Gastroesophageal sphincter (tissue), 4 donors: ENCODE data around the gene TRIP12. TPM values are rescaled to one million over a fixed set of nuclear protein-coding genes. Genes with fewer than 3 reads are reported as not detected.

Source experiments
- ATAC-seq: fragments of 150-250 bp; one replicate; pipeline ENCODE4 v1.9.1; 2016; ENCODE audit warnings: mild to moderate bottlenecking, moderate library complexity
- H3K27ac ChIP-seq, 4 donors: fragments of 200-600 bp; sonication (generic) in 3 of 4; 1 replicate in 3 of 4; 2 replicates in 1 of 4; pipeline ENCODE4 v1.5.1; 2016 to 2019
- H3K27me3 ChIP-seq: fragments of 200-600 bp; sonication (generic); one replicate; pipeline ENCODE4 v1.5.1; 2019
- H3K36me3 ChIP-seq, 2 donors: fragments of 200-600 bp; sonication (generic); one replicate each; pipeline ENCODE4 v1.5.1; 2019; ENCODE audit warnings: control low read depth in 1 of 2
- H3K4me1 ChIP-seq, 3 donors: fragments of 200-600 bp; sonication (generic); 1 replicate in 2 of 3; 2 replicates in 1 of 3; pipeline ENCODE4 v1.5.1; 2016 to 2019; ENCODE audit warnings: control low read depth in 2 of 3
- H3K4me3 ChIP-seq, 2 donors: fragments of 200-600 bp; sonication (generic); one replicate each; pipeline ENCODE4 v1.5.1; 2019; ENCODE audit warnings: mild to moderate bottlenecking in 1 of 2, moderate library complexity in 1 of 2
- H3K9me3 ChIP-seq, 3 donors: fragments of 200-600 bp; sonication (generic); one replicate each; pipeline ENCODE4 v1.5.1; 2017 to 2019; ENCODE audit warnings: control low read depth in 2 of 3
- EP300 ChIP-seq: sonication (generic); formaldehyde crosslinking; IDR thresholded peaks from one replicate; pipeline ENCODE4 v1.6.1; 2017; ENCODE audit warnings: antibody characterized with exemption, mild to moderate bottlenecking
- POLR2A ChIP-seq, 2 donors: fragments of 450-650 bp; IDR thresholded peaks; one replicate each; pipeline ENCODE4 v1.6.1; 2017; ENCODE audit warnings: antibody characterized with exemption in 2 of 2, mild to moderate bottlenecking in 2 of 2, moderate library complexity in 1 of 2
- POLR2AphosphoS5 ChIP-seq: sonication (generic); formaldehyde crosslinking; IDR thresholded peaks from one replicate; pipeline ENCODE4 v1.6.1; 2017; ENCODE audit warnings: antibody characterized with exemption
- WGBS, 2 donors: methylation state at CpG; one replicate each; pipeline ENCODE4 v1.1.5; 2018; ENCODE audit warnings: low coverage in 1 of 2; 5-methylcytosine and 5-hydroxymethylcytosine counted together
- total RNA-seq, 4 donors: library from RNA; depleted of rRNA; stranded (reverse); fragments of >200 nt; gene quantifications; one replicate each; pipeline ENCODE4 v1.1.0, GENCODE V29; 2016
- TF ChIP-seq, protein P1 (sequence below), 4 experiments: fragments of 200-600 bp in 2 of 4; fragments of 450-650 bp in 2 of 4; sonication (generic) in 1 of 4; IDR thresholded peaks; one replicate each; pipeline ENCODE4 v1.5.1; 2017 to 2019; ENCODE audit warnings: antibody characterized with exemption in 4 of 4, mild to moderate bottlenecking in 2 of 4, moderate library complexity in 2 of 4

Gene TRIP12
- total RNA-seq, 4 donors from 2014 or later: 138 to 203 (median 185) TPM

DNA sequence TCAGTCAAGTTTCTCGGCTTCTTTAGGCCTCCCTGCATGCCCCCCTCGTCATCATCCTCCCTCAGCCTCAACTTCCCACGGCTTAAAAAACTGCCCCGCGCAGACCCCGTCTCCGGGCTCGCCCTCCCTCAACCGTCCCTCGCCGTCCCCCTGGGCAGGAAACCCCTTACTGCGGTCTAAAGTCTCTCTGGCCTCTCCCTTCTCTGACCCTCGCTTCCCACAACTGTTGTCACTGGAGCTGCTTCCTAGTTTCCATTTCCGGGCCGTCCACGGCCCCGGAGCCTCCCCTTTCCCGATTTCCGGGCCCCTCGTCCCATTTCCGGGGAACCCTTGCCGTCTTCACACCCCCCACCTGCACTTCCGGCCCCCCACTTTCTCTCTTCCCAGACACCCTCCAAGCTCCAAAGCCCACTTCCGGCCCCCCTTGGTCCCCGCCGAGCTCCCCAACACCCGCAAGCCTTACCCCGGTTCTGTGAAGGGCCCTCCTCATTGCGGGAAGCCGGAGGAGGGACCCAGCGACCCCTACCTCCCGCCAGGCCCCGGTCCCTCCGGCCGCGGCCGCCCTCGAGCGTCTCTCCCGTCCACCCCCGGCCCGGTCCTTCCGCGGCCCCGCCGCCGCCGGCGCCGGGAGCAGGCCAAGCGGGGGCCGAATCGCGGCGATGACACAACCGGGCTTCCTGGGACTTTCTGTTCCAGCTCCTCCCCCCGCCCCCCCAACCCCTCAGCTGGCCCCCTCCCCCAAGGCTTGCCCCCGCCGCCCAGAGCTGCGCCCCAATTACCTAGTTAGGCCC lies 513 bp downstream of the TRIP12 start:
- H3K9me3 ChIP-seq: no peaks in the 10 kb centered on the region
- peaks cover 0 to 9% of the 10 kb centered on the region in 2 donors for H3K36me3 ChIP-seq
- peak overlapping the region; percentile 70 to 96 for H3K4me3 ChIP-seq
- peak overlapping the region; percentile 94 to 100 (median 98) for H3K27ac ChIP-seq
- H3K27me3 ChIP-seq: no peaks in the 10 kb centered on the region
- TF ChIP-seq POLR2A (IDR thresholded peaks at IDR 0.05) (peak in 1 of 2 donors; percentile 8), EP300 (no peak)
- TF ChIP-seq, protein P1, sequence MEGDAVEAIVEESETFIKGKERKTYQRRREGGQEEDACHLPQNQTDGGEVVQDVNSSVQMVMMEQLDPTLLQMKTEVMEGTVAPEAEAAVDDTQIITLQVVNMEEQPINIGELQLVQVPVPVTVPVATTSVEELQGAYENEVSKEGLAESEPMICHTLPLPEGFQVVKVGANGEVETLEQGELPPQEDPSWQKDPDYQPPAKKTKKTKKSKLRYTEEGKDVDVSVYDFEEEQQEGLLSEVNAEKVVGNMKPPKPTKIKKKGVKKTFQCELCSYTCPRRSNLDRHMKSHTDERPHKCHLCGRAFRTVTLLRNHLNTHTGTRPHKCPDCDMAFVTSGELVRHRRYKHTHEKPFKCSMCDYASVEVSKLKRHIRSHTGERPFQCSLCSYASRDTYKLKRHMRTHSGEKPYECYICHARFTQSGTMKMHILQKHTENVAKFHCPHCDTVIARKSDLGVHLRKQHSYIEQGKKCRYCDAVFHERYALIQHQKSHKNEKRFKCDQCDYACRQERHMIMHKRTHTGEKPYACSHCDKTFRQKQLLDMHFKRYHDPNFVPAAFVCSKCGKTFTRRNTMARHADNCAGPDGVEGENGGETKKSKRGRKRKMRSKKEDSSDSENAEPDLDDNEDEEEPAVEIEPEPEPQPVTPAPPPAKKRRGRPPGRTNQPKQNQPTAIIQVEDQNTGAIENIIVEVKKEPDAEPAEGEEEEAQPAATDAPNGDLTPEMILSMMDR (IDR thresholded peaks at IDR 0.05): no peak
- peak; percentile 57 for ATAC-seq
- WGBS, 2 donors: 0 to 1% methylated on average over 24 to 26 of the region's 60 CpGs
- H3K4me1 ChIP-seq: peaks cover 0 to 52% (median 9%) of the 10 kb centered on the region in 3 donors

DNA sequence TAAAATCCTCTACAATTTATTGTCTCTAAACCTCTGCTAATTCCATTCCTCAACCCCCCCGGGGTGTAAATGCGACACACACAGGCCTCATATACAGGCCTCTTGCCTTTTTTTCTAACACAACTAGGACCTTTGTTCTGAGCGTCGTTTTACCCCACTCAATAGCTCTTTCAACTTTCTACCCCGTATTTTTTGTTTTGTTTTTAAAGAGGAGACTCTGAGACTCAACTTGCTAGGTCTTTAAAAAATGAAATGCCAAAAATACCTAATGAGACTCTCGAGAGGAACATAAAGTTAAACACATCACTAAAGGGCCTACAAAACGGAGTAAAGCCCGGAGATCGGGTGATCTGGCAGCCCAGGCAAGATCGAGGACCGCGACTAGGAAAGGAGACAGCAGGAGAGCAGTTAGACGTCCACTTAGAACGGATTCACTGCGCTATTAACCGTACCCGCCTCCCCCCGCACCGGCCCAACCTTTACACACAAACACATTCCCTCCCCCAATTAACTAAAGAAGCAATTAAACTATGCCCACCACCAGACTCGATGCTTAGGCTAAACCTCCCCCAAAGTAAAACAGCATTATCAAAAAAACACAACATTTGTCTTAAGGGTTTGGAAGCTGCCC lies 1.7 kb downstream of the TRIP12 start:
- H3K27me3 ChIP-seq: no peaks in the 10 kb centered on the region
- H3K9me3 ChIP-seq: no peaks in the 10 kb centered on the region
- WGBS, 2 donors: 3 to 4% methylated on average over 12 to 20 of the region's 20 CpGs
- H3K36me3 ChIP-seq: peaks cover 0 to 9% of the 10 kb centered on the region in 2 donors
- no peak for ATAC-seq
- TF ChIP-seq POLR2AphosphoS5: no peak
- TF ChIP-seq POLR2A (IDR thresholded peaks at IDR 0.05): no peak
- TF ChIP-seq EP300: no peak
- TF ChIP-seq, protein P1 (IDR thresholded peaks at IDR 0.05): no peak
- H3K4me3 ChIP-seq: peak overlapping the region; percentile 70 to 96
- H3K27ac ChIP-seq: peak overlapping the region; percentile 94 to 100 (median 98)
- H3K4me1 ChIP-seq: peaks cover 0 to 64% (median 9%) of the 10 kb centered on the region in 3 donors

DNA sequence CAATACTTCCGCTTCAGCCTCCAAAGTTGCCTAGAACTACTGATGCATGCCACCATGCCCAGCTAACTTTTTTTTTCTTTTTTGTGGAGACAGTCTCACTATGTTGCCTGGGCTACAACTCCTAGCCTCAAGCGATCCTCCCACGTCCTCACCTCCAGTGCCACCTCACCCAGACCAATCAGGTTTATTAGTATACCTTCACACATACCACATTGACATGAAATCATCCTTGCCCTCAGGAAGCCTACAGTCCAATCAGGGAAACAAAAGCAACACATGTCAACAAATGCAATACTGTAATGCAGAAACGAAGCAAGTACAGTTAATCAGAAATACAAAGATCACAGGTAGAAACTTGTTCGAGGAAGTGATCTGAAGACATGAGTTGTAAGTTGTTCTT lies 4.0 kb downstream of the TRIP12 start:
- no peaks in the 10 kb centered on the region for H3K9me3 ChIP-seq
- no peaks in the 10 kb centered on the region for H3K27me3 ChIP-seq
- H3K27ac ChIP-seq: no peak overlapping the region
- TF ChIP-seq POLR2A (IDR thresholded peaks at IDR 0.05) (no peak), POLR2AphosphoS5 (no peak), EP300 (no peak)
- TF ChIP-seq, protein P1 (IDR thresholded peaks at IDR 0.05): no peak
- peaks cover 0 to 9% of the 10 kb centered on the region in 2 donors for H3K36me3 ChIP-seq
- H3K4me3 ChIP-seq: no peak overlapping the region
- 90% methylated on average over 4 to 5 of the region's 5 CpGs for WGBS, 2 donors
- peaks cover 0 to 68% (median 12%) of the 10 kb centered on the region in 3 donors for H3K4me1 ChIP-seq
- ATAC-seq: no peak

DNA sequence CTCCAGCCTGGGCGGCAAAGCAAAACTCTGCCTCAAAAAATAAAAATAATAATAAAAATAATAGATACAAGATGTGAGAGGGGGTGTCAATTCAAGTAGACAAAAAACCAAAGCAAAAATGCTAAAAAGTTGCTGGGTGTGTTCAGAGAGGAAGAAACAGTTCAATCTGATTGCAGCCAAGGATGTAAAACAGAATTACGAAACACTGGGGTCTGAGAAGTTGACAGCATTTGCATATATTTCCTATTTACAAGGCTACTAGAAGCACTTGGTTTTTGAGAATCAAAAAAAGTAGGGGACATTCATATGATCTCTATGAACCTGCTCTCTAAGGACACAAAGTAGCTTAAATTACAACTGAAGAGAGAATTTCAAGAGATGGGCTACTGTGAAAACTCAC lies 7.6 kb downstream of the TRIP12 start:
- Histone ChIP-seq H3K27ac (no peak overlapping the region), H3K4me3 (no peak overlapping the region), H3K9me3 (no peaks in the 10 kb centered on the region), H3K27me3 (no peaks in the 10 kb centered on the region), H3K4me1 (peaks cover 0 to 89% (median 11%) of the 10 kb centered on the region in 3 donors), H3K36me3 (peaks cover 0 to 9% of the 10 kb centered on the region in 2 donors)
- 82 to 85% methylated on average over 1 to 2 of the region's 2 CpGs for WGBS, 2 donors
- TF ChIP-seq POLR2AphosphoS5 (no peak), EP300 (no peak), POLR2A (IDR thresholded peaks at IDR 0.05) (no peak)
- TF ChIP-seq, protein P1 (IDR thresholded peaks at IDR 0.05): no peak
- ATAC-seq: no peak
